GM23338 (cell line): ENCODE measurements around the gene BPIFB6. TPM values are rescaled to one million over a fixed set of nuclear protein-coding genes. Genes with fewer than 3 reads are reported as not detected.

ENCODE experiments used
- ATAC-seq: fragments of 200-7000 bp; cut with Tn5 transposase; 3 replicates; pipeline ENCODE4 v1.9.1; 2020
- DNase-seq: peaks from one replicate; pipeline ENCODE4 v3.0.0-alpha.2; 2015; ENCODE audit warnings: low spot score
- H2AFZ ChIP-seq: fragments of 200-600 bp; sonication (generic); 2 replicates; pipeline ENCODE4 v1.8.0; 2016; ENCODE audit warnings: antibody characterized with exemption, mild to moderate bottlenecking, moderate library complexity
- H3F3A ChIP-seq: fragments of 200-600 bp; sonication (generic); replicated peaks from 2 replicates; pipeline ENCODE4 v1.8.0; 2017; ENCODE audit warnings: antibody characterized with exemption, mixed run types, low read depth
- H3K27ac ChIP-seq: fragments of 200-600 bp; sonication (generic); 2 replicates; pipeline ENCODE4 v1.6.1; 2016; ENCODE audit warnings: low read depth
- H3K27me3 ChIP-seq: fragments of 200-600 bp; sonication (generic); 2 replicates; pipeline ENCODE4 v1.8.0; 2016; ENCODE audit warnings: mild to moderate bottlenecking, mixed run types, moderate library complexity; ENCODE audit not compliant: insufficient read depth
- H3K36me3 ChIP-seq: fragments of 200-600 bp; sonication (generic); 2 replicates; pipeline ENCODE4 v1.8.0; 2016; ENCODE audit warnings: mild to moderate bottlenecking; ENCODE audit not compliant: insufficient read depth
- H3K4me1 ChIP-seq: fragments of 200-600 bp; sonication (generic); 2 replicates; pipeline ENCODE4 v1.8.0; 2016; ENCODE audit warnings: mild to moderate bottlenecking, moderate library complexity; ENCODE audit not compliant: insufficient read depth
- H3K4me2 ChIP-seq: fragments of 200-600 bp; sonication (generic); 2 replicates; pipeline ENCODE4 v1.7.1; 2017; ENCODE audit warnings: mixed run types
- H3K4me3 ChIP-seq: fragments of 200-600 bp; sonication (generic); 2 replicates; pipeline ENCODE4 v1.6.1; 2016; ENCODE audit warnings: mixed run types
- H3K79me2 ChIP-seq: fragments of 200-600 bp; sonication (generic); replicated peaks from 2 replicates; pipeline ENCODE4 v1.8.0; 2017; ENCODE audit warnings: mild to moderate bottlenecking; ENCODE audit not compliant: insufficient read depth
- H3K9me2 ChIP-seq: fragments of 200-600 bp; sonication (generic); 2 replicates; pipeline ENCODE4 v1.8.0; 2017; ENCODE audit not compliant: insufficient read depth
- H4K20me1 ChIP-seq: fragments of 200-600 bp; sonication (generic); replicated peaks from 2 replicates; pipeline ENCODE4 v1.8.0; 2017; ENCODE audit warnings: mild to moderate bottlenecking; ENCODE audit not compliant: insufficient read depth
- H3K27ac Mint-ChIP-seq: 2 replicates; pipeline ENCODE4 v1.8.0; 2020; ENCODE audit warnings: inconsistent platforms, mild to moderate bottlenecking, moderate library complexity, mixed read lengths
- H3K27me3 Mint-ChIP-seq: 3 replicates; pipeline ENCODE4 v1.8.0; 2022; ENCODE audit warnings: low read depth, mild to moderate bottlenecking, moderate library complexity, mixed read lengths, inconsistent platforms; ENCODE audit not compliant: insufficient read depth, poor library complexity
- H3K36me3 Mint-ChIP-seq: 3 replicates; pipeline ENCODE4 v1.8.0; 2021; ENCODE audit warnings: low read depth, mild to moderate bottlenecking, inconsistent platforms, moderate library complexity, mixed read lengths
- H3K4me1 Mint-ChIP-seq: 3 replicates; pipeline ENCODE4 v1.8.0; 2020; ENCODE audit warnings: mild to moderate bottlenecking, inconsistent platforms, mixed read lengths
- H3K4me3 Mint-ChIP-seq: 3 replicates; pipeline ENCODE4 v1.8.0; 2021; ENCODE audit warnings: moderate library complexity, mild to moderate bottlenecking, inconsistent platforms, mixed read lengths
- H3K9me3 Mint-ChIP-seq: 3 replicates; pipeline ENCODE4 v1.8.0; 2020; ENCODE audit warnings: moderate library complexity, mild to moderate bottlenecking, inconsistent platforms, mixed read lengths
- CREB1 ChIP-seq: fragments of 250-450 bp; sonication (Bioruptor Pico); IDR thresholded peaks from 2 replicates; pipeline ENCODE4 v1.5.0; 2020; ENCODE audit warnings: low read depth, mild to moderate bottlenecking, moderate library complexity
- EZH2 ChIP-seq: fragments of 200-600 bp; sonication (generic); IDR thresholded peaks from one replicate; pipeline ENCODE4 v1.8.0; 2017; ENCODE audit warnings: antibody characterized with exemption, mild to moderate bottlenecking, low read depth; ENCODE audit not compliant: unreplicated experiment
- EZH2phosphoT487 ChIP-seq: fragments of 200-600 bp; sonication (generic); IDR thresholded peaks from one replicate; pipeline ENCODE4 v1.8.1; 2018; ENCODE audit warnings: antibody characterized with exemption; ENCODE audit not compliant: unreplicated experiment
- JUNB ChIP-seq: IDR thresholded peaks from one replicate; pipeline ENCODE4 v1.6.1; 2016; ENCODE audit warnings: antibody characterized with exemption; ENCODE audit not compliant: unreplicated experiment
- NANOG ChIP-seq: IDR thresholded peaks from 2 replicates; pipeline ENCODE4 v1.6.1; 2016; ENCODE audit warnings: antibody characterized with exemption, borderline replicate concordance
- POLR2AphosphoS5 ChIP-seq: IDR thresholded peaks from 2 replicates; pipeline ENCODE4 v1.6.1; 2016; ENCODE audit warnings: antibody characterized with exemption, low read depth
- STAT1 ChIP-seq: IDR thresholded peaks from one replicate; pipeline ENCODE4 v1.6.1; 2016; ENCODE audit warnings: antibody characterized with exemption; ENCODE audit not compliant: unreplicated experiment
- ZNF114 ChIP-seq: fragments of 250-450 bp; sonication (Bioruptor Pico); IDR thresholded peaks from 2 replicates; pipeline ENCODE4 v1.5.0; 2020; ENCODE audit warnings: mild to moderate bottlenecking, moderate library complexity
- ZNF331 ChIP-seq: fragments of 250-450 bp; sonication (Bioruptor Pico); IDR thresholded peaks from 2 replicates; pipeline ENCODE4 v1.5.0; 2020; ENCODE audit warnings: low read depth, mild to moderate bottlenecking, moderate library complexity
- ZNF462 ChIP-seq: fragments of 250-450 bp; sonication (Bioruptor Pico); IDR thresholded peaks from 2 replicates; pipeline ENCODE4 v1.5.0; 2020; ENCODE audit warnings: mild to moderate bottlenecking, moderate library complexity
- polyA plus RNA-seq: library from polyadenylated mRNA; unstranded; fragments of >200 nt; fragmentation: Nextera tagmentation; extraction: Ambion mirVana; gene quantifications from 2 replicates; pipeline ENCODE4 v1.2.1, GENCODE V29; 2016
- total RNA-seq: library from RNA; depleted of rRNA; stranded (reverse); fragments of >200 nt; shearing (Covaris generic); gene quantifications from 2 replicates; pipeline ENCODE4 v1.2.3, GENCODE V29; 2014
- TF ChIP-seq, protein P1 (sequence below): IDR thresholded peaks from 2 replicates; pipeline ENCODE4 v1.6.1; 2016; ENCODE audit warnings: antibody characterized with exemption
- TF ChIP-seq, protein P2 (sequence below), 2 experiments: fragments of 200-600 bp in 1 of 2; sonication (generic) in 1 of 2; conservative IDR thresholded peaks; 2 replicates each; pipeline versions ENCODE4 v1.5.1 to v1.6.1; 2016 to 2017; ENCODE audit warnings: antibody characterized with exemption in 2 of 2, low read depth in 2 of 2, mild to moderate bottlenecking in 2 of 2, moderate library complexity in 1 of 2
- TF ChIP-seq, protein P3 (sequence below): IDR thresholded peaks from one replicate; pipeline ENCODE4 v1.6.1; 2018; ENCODE audit warnings: antibody characterized with exemption; ENCODE audit not compliant: unreplicated experiment

The BPIFB6 gene
- total and polyA plus RNA-seq, 2 experiments from 2014 or later, result not detected

DNA sequence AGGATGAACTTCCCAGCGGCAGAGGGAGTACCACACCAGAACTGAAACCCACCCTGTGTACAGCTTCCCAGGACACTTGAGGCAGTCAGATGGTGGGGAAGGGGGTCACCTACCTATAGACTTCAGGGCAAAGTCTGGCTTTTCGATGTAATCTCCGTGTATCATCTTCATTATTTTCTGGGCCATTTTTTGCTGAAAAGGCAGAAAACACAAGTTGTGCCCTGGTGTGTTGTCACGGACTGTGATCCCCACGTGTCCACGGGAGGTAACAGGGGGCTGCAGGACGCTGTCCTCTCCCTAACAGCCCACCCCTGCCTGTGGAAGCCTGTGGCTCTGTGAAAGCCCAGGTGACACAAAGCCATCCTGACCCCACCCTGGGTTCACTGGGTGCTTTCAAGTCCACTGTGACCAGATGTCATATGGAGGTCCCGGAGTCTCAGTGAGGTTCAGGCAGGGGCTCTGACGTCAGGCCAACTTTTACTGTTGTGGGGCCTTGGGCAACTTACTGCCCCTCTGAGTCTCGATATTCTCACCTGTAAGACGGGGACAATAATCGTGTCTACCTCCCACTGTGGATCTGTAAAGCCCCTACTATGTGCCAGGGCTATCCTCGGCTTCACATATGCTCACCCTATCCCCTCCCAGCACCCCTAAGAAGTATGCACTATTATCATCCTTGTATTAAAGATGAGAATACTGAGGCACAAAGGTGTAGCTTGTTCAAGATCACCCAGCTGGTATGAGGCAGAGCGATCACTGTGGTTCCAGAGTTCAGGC lies 41.8 kb upstream of the BPIFB6 start:
- H3K4me2 ChIP-seq, result no peak overlapping the region
- no peaks in the 10 kb centered on the region; the same call in 2 of the 3 replicates for H3K4me1 Mint-ChIP-seq

More for the DNA sequence above, 41.8 kb upstream of the BPIFB6 start:
- Mint-ChIP-seq H3K9me3 (no peaks in the 10 kb centered on the region; the same call in 2 of the 3 replicates), H3K36me3 (no peaks in the 10 kb centered on the region), H3K27ac (no peak overlapping the region), H3K27me3 (peaks cover 5% of the 10 kb centered on the region), H3K4me3 (no peak overlapping the region)
- no peaks in the 10 kb centered on the region for H3F3A ChIP-seq
- no peak overlapping the region for H3K4me3 ChIP-seq
- H3K4me1 ChIP-seq, result no peaks in the 10 kb centered on the region
- DNase-seq (no peak), ATAC-seq (no peak)
- no peaks in the 10 kb centered on the region for H3K36me3 ChIP-seq
- no peak overlapping the region for H3K27ac ChIP-seq
- no peaks in the 10 kb centered on the region for H3K27me3 ChIP-seq
- no peak overlapping the region for H2AFZ ChIP-seq
- TF ChIP-seq, protein P1, sequence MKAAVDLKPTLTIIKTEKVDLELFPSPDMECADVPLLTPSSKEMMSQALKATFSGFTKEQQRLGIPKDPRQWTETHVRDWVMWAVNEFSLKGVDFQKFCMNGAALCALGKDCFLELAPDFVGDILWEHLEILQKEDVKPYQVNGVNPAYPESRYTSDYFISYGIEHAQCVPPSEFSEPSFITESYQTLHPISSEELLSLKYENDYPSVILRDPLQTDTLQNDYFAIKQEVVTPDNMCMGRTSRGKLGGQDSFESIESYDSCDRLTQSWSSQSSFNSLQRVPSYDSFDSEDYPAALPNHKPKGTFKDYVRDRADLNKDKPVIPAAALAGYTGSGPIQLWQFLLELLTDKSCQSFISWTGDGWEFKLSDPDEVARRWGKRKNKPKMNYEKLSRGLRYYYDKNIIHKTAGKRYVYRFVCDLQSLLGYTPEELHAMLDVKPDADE, result no peak
- no peak for TF ChIP-seq STAT1
- no peak for TF ChIP-seq JUNB
- no peak for TF ChIP-seq ZNF331
- TF ChIP-seq ZNF462 (CRISPR knock-in tag), result no peak
- TF ChIP-seq, protein P2, sequence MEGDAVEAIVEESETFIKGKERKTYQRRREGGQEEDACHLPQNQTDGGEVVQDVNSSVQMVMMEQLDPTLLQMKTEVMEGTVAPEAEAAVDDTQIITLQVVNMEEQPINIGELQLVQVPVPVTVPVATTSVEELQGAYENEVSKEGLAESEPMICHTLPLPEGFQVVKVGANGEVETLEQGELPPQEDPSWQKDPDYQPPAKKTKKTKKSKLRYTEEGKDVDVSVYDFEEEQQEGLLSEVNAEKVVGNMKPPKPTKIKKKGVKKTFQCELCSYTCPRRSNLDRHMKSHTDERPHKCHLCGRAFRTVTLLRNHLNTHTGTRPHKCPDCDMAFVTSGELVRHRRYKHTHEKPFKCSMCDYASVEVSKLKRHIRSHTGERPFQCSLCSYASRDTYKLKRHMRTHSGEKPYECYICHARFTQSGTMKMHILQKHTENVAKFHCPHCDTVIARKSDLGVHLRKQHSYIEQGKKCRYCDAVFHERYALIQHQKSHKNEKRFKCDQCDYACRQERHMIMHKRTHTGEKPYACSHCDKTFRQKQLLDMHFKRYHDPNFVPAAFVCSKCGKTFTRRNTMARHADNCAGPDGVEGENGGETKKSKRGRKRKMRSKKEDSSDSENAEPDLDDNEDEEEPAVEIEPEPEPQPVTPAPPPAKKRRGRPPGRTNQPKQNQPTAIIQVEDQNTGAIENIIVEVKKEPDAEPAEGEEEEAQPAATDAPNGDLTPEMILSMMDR (conservative IDR thresholded peaks at IDR 0.05; ENCODE audit: low read depth in 2 of 2), result no peak
- TF ChIP-seq NANOG, result no peak
- no peak for TF ChIP-seq CREB1 (CRISPR knock-in tag)
- TF ChIP-seq, protein P3, sequence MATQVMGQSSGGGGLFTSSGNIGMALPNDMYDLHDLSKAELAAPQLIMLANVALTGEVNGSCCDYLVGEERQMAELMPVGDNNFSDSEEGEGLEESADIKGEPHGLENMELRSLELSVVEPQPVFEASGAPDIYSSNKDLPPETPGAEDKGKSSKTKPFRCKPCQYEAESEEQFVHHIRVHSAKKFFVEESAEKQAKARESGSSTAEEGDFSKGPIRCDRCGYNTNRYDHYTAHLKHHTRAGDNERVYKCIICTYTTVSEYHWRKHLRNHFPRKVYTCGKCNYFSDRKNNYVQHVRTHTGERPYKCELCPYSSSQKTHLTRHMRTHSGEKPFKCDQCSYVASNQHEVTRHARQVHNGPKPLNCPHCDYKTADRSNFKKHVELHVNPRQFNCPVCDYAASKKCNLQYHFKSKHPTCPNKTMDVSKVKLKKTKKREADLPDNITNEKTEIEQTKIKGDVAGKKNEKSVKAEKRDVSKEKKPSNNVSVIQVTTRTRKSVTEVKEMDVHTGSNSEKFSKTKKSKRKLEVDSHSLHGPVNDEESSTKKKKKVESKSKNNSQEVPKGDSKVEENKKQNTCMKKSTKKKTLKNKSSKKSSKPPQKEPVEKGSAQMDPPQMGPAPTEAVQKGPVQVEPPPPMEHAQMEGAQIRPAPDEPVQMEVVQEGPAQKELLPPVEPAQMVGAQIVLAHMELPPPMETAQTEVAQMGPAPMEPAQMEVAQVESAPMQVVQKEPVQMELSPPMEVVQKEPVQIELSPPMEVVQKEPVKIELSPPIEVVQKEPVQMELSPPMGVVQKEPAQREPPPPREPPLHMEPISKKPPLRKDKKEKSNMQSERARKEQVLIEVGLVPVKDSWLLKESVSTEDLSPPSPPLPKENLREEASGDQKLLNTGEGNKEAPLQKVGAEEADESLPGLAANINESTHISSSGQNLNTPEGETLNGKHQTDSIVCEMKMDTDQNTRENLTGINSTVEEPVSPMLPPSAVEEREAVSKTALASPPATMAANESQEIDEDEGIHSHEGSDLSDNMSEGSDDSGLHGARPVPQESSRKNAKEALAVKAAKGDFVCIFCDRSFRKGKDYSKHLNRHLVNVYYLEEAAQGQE, result no peak
- TF ChIP-seq POLR2AphosphoS5, result no peak
- no peak for TF ChIP-seq EZH2
- no peak for TF ChIP-seq EZH2phosphoT487
- no peak for TF ChIP-seq ZNF114 (CRISPR knock-in tag)
- H4K20me1 ChIP-seq, result no peaks in the 10 kb centered on the region
- no peaks in the 10 kb centered on the region for H3K9me2 ChIP-seq
- no peaks in the 10 kb centered on the region for H3K79me2 ChIP-seq
